Stomach (tissue), 4 donors: ENCODE measurements around the gene BPI.

Source experiments
- CTCF ChIP-seq, 7 experiments: fragments of 450-650 bp in 4 of 7; fragments of 200-600 bp in 3 of 7; sonication (generic) in 3 of 7; IDR thresholded peaks; one replicate each; pipeline ENCODE4 v1.5.1; 2016 to 2019; ENCODE audit warnings: antibody characterized with exemption in 7 of 7, control low read depth in 2 of 7, mild to moderate bottlenecking in 1 of 7
- POLR2AphosphoS5 ChIP-seq, 3 donors: sonication (generic); formaldehyde crosslinking; IDR thresholded peaks; one replicate each; pipeline ENCODE4 v1.6.1; 2016; ENCODE audit warnings: antibody characterized with exemption in 3 of 3

GRCh38 chr20:38277285-38277684 lies 26.7 kb upstream of the BPI start:
- no peak for TF ChIP-seq CTCF (IDR thresholded peaks at IDR 0.05)
- TF ChIP-seq POLR2AphosphoS5 (IDR thresholded peaks at IDR 0.05), result no peak
